ENCODE data around the gene LIN7A. TPM values are rescaled to one million over a fixed set of nuclear protein-coding genes. Genes with fewer than 3 reads are reported as not detected.

The LIN7A gene
- total and polyA plus RNA-seq, 9 donors: 2.6 to 13.1 (median 6.6) TPM

- H3K4me1 ChIP-seq (ENCODE audit: insufficient read depth): no peaks in the 10 kb centered on the region
- H3K9me3 ChIP-seq: no peaks in the 10 kb centered on the region
- no peaks in the 10 kb centered on the region for H3K27me3 ChIP-seq
- TF ChIP-seq POLR2A (IDR thresholded peaks at IDR 0.05): no peak
- no peak for TF ChIP-seq EP300 (IDR thresholded peaks at IDR 0.05)
- TF ChIP-seq, protein P1, sequence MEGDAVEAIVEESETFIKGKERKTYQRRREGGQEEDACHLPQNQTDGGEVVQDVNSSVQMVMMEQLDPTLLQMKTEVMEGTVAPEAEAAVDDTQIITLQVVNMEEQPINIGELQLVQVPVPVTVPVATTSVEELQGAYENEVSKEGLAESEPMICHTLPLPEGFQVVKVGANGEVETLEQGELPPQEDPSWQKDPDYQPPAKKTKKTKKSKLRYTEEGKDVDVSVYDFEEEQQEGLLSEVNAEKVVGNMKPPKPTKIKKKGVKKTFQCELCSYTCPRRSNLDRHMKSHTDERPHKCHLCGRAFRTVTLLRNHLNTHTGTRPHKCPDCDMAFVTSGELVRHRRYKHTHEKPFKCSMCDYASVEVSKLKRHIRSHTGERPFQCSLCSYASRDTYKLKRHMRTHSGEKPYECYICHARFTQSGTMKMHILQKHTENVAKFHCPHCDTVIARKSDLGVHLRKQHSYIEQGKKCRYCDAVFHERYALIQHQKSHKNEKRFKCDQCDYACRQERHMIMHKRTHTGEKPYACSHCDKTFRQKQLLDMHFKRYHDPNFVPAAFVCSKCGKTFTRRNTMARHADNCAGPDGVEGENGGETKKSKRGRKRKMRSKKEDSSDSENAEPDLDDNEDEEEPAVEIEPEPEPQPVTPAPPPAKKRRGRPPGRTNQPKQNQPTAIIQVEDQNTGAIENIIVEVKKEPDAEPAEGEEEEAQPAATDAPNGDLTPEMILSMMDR (IDR thresholded peaks at IDR 0.05): no peak
- WGBS, 3 donors: 11 to 33% (median 17%) methylated on average over 4 of the region's 4 CpGs
- no peak overlapping the region for H3K4me3 ChIP-seq
- H3K27ac ChIP-seq: no peak overlapping the region
- no peak for DNase-seq
- H3K36me3 ChIP-seq: no peaks in the 10 kb centered on the region
- intact Hi-C loops (cut with DNase I): no loop called here
Measured at GRCh38 chr12:80864046-80864735, 73.5 kb downstream of the LIN7A start.

- Histone ChIP-seq H3K4me3 (no peak overlapping the region), H3K36me3 (no peaks in the 10 kb centered on the region), H3K4me1 (ENCODE audit: insufficient read depth) (no peaks in the 10 kb centered on the region), H3K27me3 (no peaks in the 10 kb centered on the region), H3K9me3 (no peaks in the 10 kb centered on the region), H3K27ac (no peak overlapping the region)
- no peak for TF ChIP-seq EP300 (IDR thresholded peaks at IDR 0.05)
- TF ChIP-seq, protein P1 (IDR thresholded peaks at IDR 0.05): no peak
- TF ChIP-seq POLR2A (IDR thresholded peaks at IDR 0.05): no peak
- WGBS, 3 donors: 46 to 74% (median 71%) methylated on average over 4 of the region's 4 CpGs
- intact Hi-C loops (cut with DNase I): no loop called here
- DNase-seq: no peak
Measured at GRCh38 chr12:80862531-80862930, 75.2 kb downstream of the LIN7A start.

- H3K27ac ChIP-seq: no peak overlapping the region
- intact Hi-C loops (cut with DNase I): no loop called here
- H3K27me3 ChIP-seq: no peaks in the 10 kb centered on the region
- H3K4me1 ChIP-seq (ENCODE audit: insufficient read depth): no peaks in the 10 kb centered on the region
- DNase-seq: no peak
- H3K36me3 ChIP-seq: no peaks in the 10 kb centered on the region
- no peak overlapping the region for H3K4me3 ChIP-seq
- TF ChIP-seq POLR2A (IDR thresholded peaks at IDR 0.05) (no peak), EP300 (IDR thresholded peaks at IDR 0.05) (no peak)
- TF ChIP-seq, protein P1 (IDR thresholded peaks at IDR 0.05): no peak
- H3K9me3 ChIP-seq: no peaks in the 10 kb centered on the region
- WGBS, 3 donors: 47 to 70% (median 61%) methylated on average over 2 of the region's 2 CpGs
Measured at GRCh38 chr12:80861641-80862378, 75.9 kb downstream of the LIN7A start.

GRCh38 chr12:80860928-80861327 lies 76.8 kb downstream of the LIN7A start:
- no peaks in the 10 kb centered on the region for H3K4me1 ChIP-seq (ENCODE audit: insufficient read depth)
- 85 to 98% (median 97%) methylated on average over 5 of the region's 5 CpGs for WGBS, 3 donors
- no peaks in the 10 kb centered on the region for H3K9me3 ChIP-seq
- no peaks in the 10 kb centered on the region for H3K36me3 ChIP-seq
- no peak for DNase-seq
- intact Hi-C loops (cut with DNase I): no loop called here
- TF ChIP-seq EP300 (IDR thresholded peaks at IDR 0.05) (no peak), POLR2A (IDR thresholded peaks at IDR 0.05) (no peak)
- TF ChIP-seq, protein P1 (IDR thresholded peaks at IDR 0.05): no peak
- no peaks in the 10 kb centered on the region for H3K27me3 ChIP-seq
- H3K4me3 ChIP-seq: no peak overlapping the region
- H3K27ac ChIP-seq: no peak overlapping the region
